Trophoblast cell (in vitro differentiated cells and primary cell): ENCODE results near the gene CHRM5.

ENCODE experiments used
- DNase-seq, 2 donors: peaks; one replicate each; pipeline ENCODE4 v3.0.0-alpha.2; 2016
- H2AFZ ChIP-seq: 2 replicates; pipeline ENCODE4 v1.6.1; 2013; ENCODE audit warnings: low read length, moderate library complexity, mild to moderate bottlenecking; ENCODE audit not compliant: insufficient read depth, poor library complexity
- H2AK5ac ChIP-seq: 2 replicates; pipeline ENCODE4 v1.6.1; 2013; ENCODE audit warnings: mild to moderate bottlenecking, low read length
- H2BK120ac ChIP-seq: 2 replicates; pipeline ENCODE4 v1.6.1; 2013; ENCODE audit warnings: low read length, mild to moderate bottlenecking, moderate library complexity; ENCODE audit not compliant: insufficient read depth, poor library complexity
- H2BK12ac ChIP-seq: 2 replicates; pipeline ENCODE4 v1.6.1; 2013; ENCODE audit warnings: mild to moderate bottlenecking, low read length, moderate library complexity
- H2BK5ac ChIP-seq: 2 replicates; pipeline ENCODE4 v1.6.1; 2013; ENCODE audit warnings: low read length, low read depth, moderate library complexity, mild to moderate bottlenecking; ENCODE audit not compliant: poor library complexity
- H3K14ac ChIP-seq: 2 replicates; pipeline ENCODE4 v1.6.1; 2013; ENCODE audit warnings: mild to moderate bottlenecking, low read length
- H3K18ac ChIP-seq: 2 replicates; pipeline ENCODE4 v1.6.1; 2013; ENCODE audit warnings: mild to moderate bottlenecking, low read length
- H3K23ac ChIP-seq: 2 replicates; pipeline ENCODE4 v1.6.1; 2013; ENCODE audit warnings: low read length
- H3K27ac ChIP-seq: 2 replicates; pipeline ENCODE4 v1.5.1; 2013; ENCODE audit warnings: low read depth, mild to moderate bottlenecking, inconsistent platforms, low read length, moderate library complexity
- H3K27me3 ChIP-seq: 2 replicates; pipeline ENCODE4 v1.6.1; 2013; ENCODE audit warnings: inconsistent platforms, mild to moderate bottlenecking, low read length, moderate library complexity; ENCODE audit not compliant: insufficient read depth
- H3K36me3 ChIP-seq, 2 experiments: 1 replicate in 1 of 2; 2 replicates in 1 of 2; pipeline ENCODE4 v1.6.1; 2013; ENCODE audit warnings: low read length in 2 of 2, mild to moderate bottlenecking in 2 of 2, moderate library complexity in 1 of 2; ENCODE audit not compliant: insufficient read depth in 2 of 2, control insufficient read depth in 1 of 2
- H3K4ac ChIP-seq: 2 replicates; pipeline ENCODE4 v1.6.1; 2013; ENCODE audit warnings: low read depth, mild to moderate bottlenecking, low read length, moderate library complexity
- H3K4me1 ChIP-seq, 2 experiments: 1 replicate in 1 of 2; 2 replicates in 1 of 2; pipeline ENCODE4 v1.6.1; 2013; ENCODE audit warnings: low read length in 2 of 2, mild to moderate bottlenecking in 2 of 2, moderate library complexity in 1 of 2; ENCODE audit not compliant: insufficient read depth in 2 of 2, control insufficient read depth in 1 of 2
- H3K4me2 ChIP-seq: 2 replicates; pipeline ENCODE4 v1.6.1; 2013; ENCODE audit warnings: inconsistent platforms, mild to moderate bottlenecking, low read length, moderate library complexity
- H3K4me3 ChIP-seq: 2 replicates; pipeline ENCODE4 v1.5.1; 2013; ENCODE audit warnings: mild to moderate bottlenecking, low read depth, low read length, inconsistent platforms
- H3K79me1 ChIP-seq: one replicate; pipeline ENCODE4 v1.6.1; 2013; ENCODE audit warnings: low read length
- H3K79me2 ChIP-seq: 2 replicates; pipeline ENCODE4 v1.6.1; 2013; ENCODE audit warnings: low read length, mild to moderate bottlenecking; ENCODE audit not compliant: control insufficient read depth, insufficient read depth, poor library complexity
- H3K9ac ChIP-seq: 2 replicates; pipeline ENCODE4 v1.6.1; 2013; ENCODE audit warnings: mild to moderate bottlenecking, low read length
- H3K9me3 ChIP-seq: 2 replicates; pipeline ENCODE4 v1.6.1; 2013; ENCODE audit warnings: low read depth, mild to moderate bottlenecking, control low read depth, inconsistent platforms, low read length; ENCODE audit not compliant: insufficient read depth
- H4K12ac ChIP-seq: 2 replicates; pipeline ENCODE4 v1.6.1; 2013; ENCODE audit warnings: low read depth, mild to moderate bottlenecking, low read length, moderate library complexity
- H4K8ac ChIP-seq: 2 replicates; pipeline ENCODE4 v1.6.1; 2013; ENCODE audit warnings: low read depth, mild to moderate bottlenecking, low read length, moderate library complexity
- H4K91ac ChIP-seq: one replicate; pipeline ENCODE4 v1.6.1; 2013; ENCODE audit warnings: low read depth, mild to moderate bottlenecking, low read length, moderate library complexity
- WGBS: extraction: QIAGEN DNeasy Blood & Tissue Kit; methylation state at CpG from one replicate; pipeline ENCODE4 v1.1.7; 2013; ENCODE audit warnings: missing lambda C conversion rate; ENCODE audit not compliant: insufficient read length, insufficient coverage; ENCODE audit errors: extremely low coverage; 5-methylcytosine and 5-hydroxymethylcytosine counted together

The CHRM5 gene

DNA sequence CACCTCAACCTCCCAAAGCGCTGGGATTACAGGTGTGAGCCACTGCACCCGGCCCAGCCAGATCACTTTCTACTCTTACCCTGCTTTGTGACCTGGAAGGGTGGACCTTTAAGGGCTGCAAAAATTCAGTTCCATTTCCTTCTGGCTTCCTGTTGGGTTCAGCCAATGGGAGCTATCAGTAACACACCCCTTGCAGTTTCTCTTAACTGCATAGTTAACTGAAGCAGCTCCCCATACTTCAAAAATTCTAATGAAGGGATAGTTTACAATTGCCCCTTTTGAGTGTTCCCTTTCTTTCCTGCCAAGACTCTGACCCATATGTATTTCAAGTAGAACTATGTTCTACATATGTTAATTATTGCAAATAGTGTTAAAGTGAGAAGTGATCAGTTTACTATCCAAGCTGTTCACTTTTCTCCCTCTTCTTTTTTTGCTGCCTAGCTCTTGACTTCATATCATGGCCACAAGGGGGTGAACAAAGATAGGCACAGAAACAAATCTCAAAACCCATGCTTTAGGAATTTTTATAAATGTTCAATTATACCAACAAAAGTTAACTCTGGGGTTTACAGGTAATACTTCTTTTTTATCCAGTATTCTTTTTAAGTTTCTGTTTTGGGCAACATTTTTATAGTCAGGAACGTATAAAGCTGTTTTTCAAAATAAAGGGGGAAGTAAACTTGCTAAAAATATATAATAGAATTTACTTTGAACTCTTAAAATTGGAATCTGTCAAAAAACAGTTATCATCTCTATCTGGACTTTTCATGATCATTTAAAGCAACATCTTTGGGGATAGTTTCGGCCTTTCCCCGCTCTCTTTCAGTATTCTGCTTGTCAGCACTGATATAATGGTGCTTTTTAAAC lies 141.7 kb downstream of the CHRM5 start:
- Histone ChIP-seq H3K18ac (no peak overlapping the region), H3K4ac (no peak overlapping the region), H2BK5ac (no peak overlapping the region), H2BK120ac (no peak overlapping the region), H3K9ac (no peak overlapping the region), H4K91ac (no peak overlapping the region), H4K8ac (no peak overlapping the region), H2AFZ (no peak overlapping the region), H3K4me1 (peaks cover 0 to 2% of the 10 kb centered on the region in 2 experiments), H3K9me3 (no peaks in the 10 kb centered on the region), H3K27me3 (no peaks in the 10 kb centered on the region), H3K27ac (no peak overlapping the region), H3K23ac (no peak overlapping the region), H3K4me2 (no peak overlapping the region), H4K12ac (no peak overlapping the region), H3K36me3 (no peaks in the 10 kb centered on the region), H3K14ac (no peak overlapping the region), H3K4me3 (no peak overlapping the region), H3K79me2 (no peaks in the 10 kb centered on the region), H2BK12ac (no peak overlapping the region), H3K79me1 (no peaks in the 10 kb centered on the region), H2AK5ac (no peak overlapping the region)
- no CpG with 5 or more reads among the region's 5 CpGs for WGBS
- DNase-seq, result peak; percentile 9 to 69

- H3K14ac ChIP-seq, result no peak overlapping the region
- H3K4ac ChIP-seq, result no peak overlapping the region
- no peak overlapping the region for H4K12ac ChIP-seq
- H2BK12ac ChIP-seq, result no peak overlapping the region
- no peak overlapping the region for H2AFZ ChIP-seq
- H3K9ac ChIP-seq, result no peak overlapping the region
- no peaks in the 10 kb centered on the region for H3K79me2 ChIP-seq
- no peak overlapping the region for H3K18ac ChIP-seq
- no peak overlapping the region for H2BK120ac ChIP-seq
- no peak overlapping the region for H3K4me3 ChIP-seq
- H3K36me3 ChIP-seq, result no peaks in the 10 kb centered on the region
- H3K23ac ChIP-seq, result no peak overlapping the region
- H3K4me2 ChIP-seq, result no peak overlapping the region
- no peaks in the 10 kb centered on the region for H3K27me3 ChIP-seq
- DNase-seq, result no peak
- H3K4me1 ChIP-seq, result peaks cover 0 to 2% of the 10 kb centered on the region in 2 experiments
- no peak overlapping the region for H2BK5ac ChIP-seq
- no CpG with 5 or more reads among the region's 6 CpGs for whole genome bisulfite sequencing
- H3K79me1 ChIP-seq, result no peaks in the 10 kb centered on the region
- no peak overlapping the region for H4K8ac ChIP-seq
- H3K27ac ChIP-seq, result no peak overlapping the region
- H2AK5ac ChIP-seq, result no peak overlapping the region
- no peak overlapping the region for H4K91ac ChIP-seq
- H3K9me3 ChIP-seq, result no peaks in the 10 kb centered on the region
Measured at GRCh38 chr15:34111488-34111887, 143.2 kb downstream of the CHRM5 start.

DNA sequence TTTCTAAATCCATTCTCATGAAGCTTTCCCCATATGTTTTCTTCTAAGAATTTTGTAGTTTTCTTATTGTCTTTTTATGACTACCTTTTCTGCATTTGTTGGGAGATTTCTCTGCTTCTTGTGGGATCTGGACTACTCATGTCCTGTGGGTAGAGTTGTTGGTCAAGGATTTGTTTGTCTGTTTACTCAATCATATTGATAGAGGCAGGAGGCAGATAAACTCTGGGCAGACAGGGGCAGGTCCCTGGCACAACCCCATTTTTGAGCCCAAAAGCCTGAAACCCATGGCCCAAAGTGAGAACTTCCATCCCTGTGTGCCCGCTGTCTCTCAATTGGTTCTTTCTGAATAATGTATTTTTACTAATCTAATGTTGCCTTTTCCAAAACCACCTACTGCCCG lies 145.9 kb downstream of the CHRM5 start:
- H2BK120ac ChIP-seq, result no peak overlapping the region
- H2BK5ac ChIP-seq, result no peak overlapping the region
- no peaks in the 10 kb centered on the region for H3K79me2 ChIP-seq
- H3K23ac ChIP-seq, result no peak overlapping the region
- H3K36me3 ChIP-seq, result no peaks in the 10 kb centered on the region
- no peak overlapping the region for H4K8ac ChIP-seq
- H2BK12ac ChIP-seq, result no peak overlapping the region
- peaks cover 0 to 2% of the 10 kb centered on the region in 2 experiments for H3K4me1 ChIP-seq
- peaks cover 5% of the 10 kb centered on the region for H3K79me1 ChIP-seq
- H3K27me3 ChIP-seq, result no peaks in the 10 kb centered on the region
- no peak overlapping the region for H2AK5ac ChIP-seq
- H2AFZ ChIP-seq, result no peak overlapping the region
- H3K9ac ChIP-seq, result no peak overlapping the region
- no peak overlapping the region for H4K91ac ChIP-seq
- H3K18ac ChIP-seq, result no peak overlapping the region
- H3K27ac ChIP-seq, result no peak overlapping the region
- no peak overlapping the region for H4K12ac ChIP-seq
- H3K4me3 ChIP-seq, result no peak overlapping the region
- H3K4me2 ChIP-seq, result no peak overlapping the region
- no peak overlapping the region for H3K14ac ChIP-seq
- DNase-seq, result no peak
- WGBS, result no CpG with 5 or more reads among the region's 2 CpGs
- no peak overlapping the region for H3K4ac ChIP-seq
- H3K9me3 ChIP-seq, result no peaks in the 10 kb centered on the region

DNA sequence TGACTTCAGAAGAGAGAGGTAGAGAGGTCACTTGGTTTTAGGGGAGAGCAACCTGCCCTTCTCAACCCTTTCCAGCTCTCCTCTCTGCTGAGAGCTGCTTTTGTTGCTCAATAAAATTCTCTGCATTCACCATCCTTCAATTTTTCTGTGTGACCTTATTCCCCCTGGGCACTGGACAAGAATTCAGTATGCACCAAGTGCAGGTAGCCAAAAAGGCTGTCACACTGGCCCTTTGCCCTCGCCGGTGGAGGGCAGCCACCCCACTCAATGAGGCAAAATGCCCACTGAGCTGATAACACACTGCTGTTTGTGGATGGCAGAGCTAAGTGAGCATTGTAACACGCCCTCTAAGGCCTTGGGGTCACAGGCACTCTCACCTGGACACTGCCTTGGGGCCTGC lies 146.4 kb downstream of the CHRM5 start:
- Histone ChIP-seq H2BK5ac (no peak overlapping the region), H4K91ac (peak overlapping the region; percentile 5), H3K14ac (no peak overlapping the region), H2AFZ (no peak overlapping the region), H2AK5ac (no peak overlapping the region), H4K8ac (no peak overlapping the region), H3K23ac (no peak overlapping the region), H3K79me1 (peaks cover 5% of the 10 kb centered on the region), H2BK12ac (no peak overlapping the region), H3K18ac (no peak overlapping the region), H3K9ac (no peak overlapping the region), H3K27ac (no peak overlapping the region), H3K27me3 (no peaks in the 10 kb centered on the region), H3K4me3 (no peak overlapping the region), H3K4me2 (no peak overlapping the region), H4K12ac (no peak overlapping the region), H3K79me2 (no peaks in the 10 kb centered on the region), H2BK120ac (no peak overlapping the region), H3K36me3 (no peaks in the 10 kb centered on the region), H3K4me1 (peaks cover 0 to 2% of the 10 kb centered on the region in 2 experiments), H3K4ac (no peak overlapping the region), H3K9me3 (no peaks in the 10 kb centered on the region)
- no CpG with 5 or more reads among the region's 3 CpGs for WGBS
- peak in 1 of 2 donors; percentile 56 for DNase-seq
